ENCODE measurements around the gene GRIN2D.
A peak's percentile ranks its signal among the peaks of the same experiment; 100 is the strongest.

Gene GRIN2D

DNA sequence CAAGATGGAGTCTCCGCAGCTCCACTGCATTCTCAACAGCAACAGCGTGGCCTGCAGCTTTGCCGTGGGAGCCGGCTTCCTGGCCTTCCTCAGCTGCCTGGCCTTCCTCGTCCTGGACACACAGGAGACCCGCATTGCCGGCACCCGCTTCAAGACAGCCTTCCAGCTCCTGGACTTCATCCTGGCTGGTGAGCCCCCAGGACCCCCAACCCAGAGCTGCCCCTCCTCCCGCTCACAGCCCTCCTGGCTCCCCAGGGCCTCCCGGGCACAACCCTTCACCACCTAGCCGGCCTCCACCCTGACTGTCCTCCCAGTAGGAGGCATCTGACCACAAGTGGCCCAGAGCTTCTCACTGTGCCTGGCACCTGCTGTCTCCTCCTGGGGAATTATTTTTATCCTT lies 19.9 kb upstream of the GRIN2D start:
- TF ChIP-seq, protein P1, sequence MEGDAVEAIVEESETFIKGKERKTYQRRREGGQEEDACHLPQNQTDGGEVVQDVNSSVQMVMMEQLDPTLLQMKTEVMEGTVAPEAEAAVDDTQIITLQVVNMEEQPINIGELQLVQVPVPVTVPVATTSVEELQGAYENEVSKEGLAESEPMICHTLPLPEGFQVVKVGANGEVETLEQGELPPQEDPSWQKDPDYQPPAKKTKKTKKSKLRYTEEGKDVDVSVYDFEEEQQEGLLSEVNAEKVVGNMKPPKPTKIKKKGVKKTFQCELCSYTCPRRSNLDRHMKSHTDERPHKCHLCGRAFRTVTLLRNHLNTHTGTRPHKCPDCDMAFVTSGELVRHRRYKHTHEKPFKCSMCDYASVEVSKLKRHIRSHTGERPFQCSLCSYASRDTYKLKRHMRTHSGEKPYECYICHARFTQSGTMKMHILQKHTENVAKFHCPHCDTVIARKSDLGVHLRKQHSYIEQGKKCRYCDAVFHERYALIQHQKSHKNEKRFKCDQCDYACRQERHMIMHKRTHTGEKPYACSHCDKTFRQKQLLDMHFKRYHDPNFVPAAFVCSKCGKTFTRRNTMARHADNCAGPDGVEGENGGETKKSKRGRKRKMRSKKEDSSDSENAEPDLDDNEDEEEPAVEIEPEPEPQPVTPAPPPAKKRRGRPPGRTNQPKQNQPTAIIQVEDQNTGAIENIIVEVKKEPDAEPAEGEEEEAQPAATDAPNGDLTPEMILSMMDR (IDR thresholded peaks at IDR 0.05; ENCODE audit: unreplicated experiment in 3 of 3) = no peak
- Mint-ChIP-seq H3K27me3 (ENCODE audit: low read depth) (peaks cover 3% of the 10 kb centered on the region), H3K4me3 (no peak overlapping the region), H3K36me3 (ENCODE audit: low read depth) (no peaks in the 10 kb centered on the region), H3K4me1 (peaks cover 13% of the 10 kb centered on the region), H3K9me3 (no peaks in the 10 kb centered on the region), H3K27ac (peak overlapping the region; percentile 28 to 82 (median 53))

DNA sequence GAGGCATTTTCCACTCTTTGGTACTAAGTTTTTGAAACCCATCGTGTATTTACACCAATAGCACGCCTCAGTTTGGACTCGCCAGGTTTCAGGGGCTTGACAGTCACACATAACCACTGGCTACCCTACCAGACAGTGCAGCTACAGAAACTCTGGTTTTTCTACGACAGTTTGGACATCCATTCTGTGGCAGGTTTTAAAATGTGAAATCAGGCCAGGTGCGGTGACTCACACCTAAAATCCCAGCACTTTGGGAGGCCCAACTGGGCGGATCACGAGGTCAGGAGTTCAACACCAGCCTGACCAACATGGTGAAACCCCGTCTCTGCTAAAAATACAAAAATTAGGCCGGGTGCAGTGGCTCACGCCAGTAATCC lies 15.3 kb upstream of the GRIN2D start:
- Mint-ChIP-seq H3K9me3 (no peaks in the 10 kb centered on the region), H3K4me3 (no peak overlapping the region), H3K27me3 (ENCODE audit: low read depth) (peaks cover 3% of the 10 kb centered on the region), H3K27ac (no peak overlapping the region), H3K4me1 (no peaks in the 10 kb centered on the region), H3K36me3 (ENCODE audit: low read depth) (peaks cover 18% of the 10 kb centered on the region)
- TF ChIP-seq, protein P1 (IDR thresholded peaks at IDR 0.05; ENCODE audit: unreplicated experiment in 3 of 3) = no peak

DNA sequence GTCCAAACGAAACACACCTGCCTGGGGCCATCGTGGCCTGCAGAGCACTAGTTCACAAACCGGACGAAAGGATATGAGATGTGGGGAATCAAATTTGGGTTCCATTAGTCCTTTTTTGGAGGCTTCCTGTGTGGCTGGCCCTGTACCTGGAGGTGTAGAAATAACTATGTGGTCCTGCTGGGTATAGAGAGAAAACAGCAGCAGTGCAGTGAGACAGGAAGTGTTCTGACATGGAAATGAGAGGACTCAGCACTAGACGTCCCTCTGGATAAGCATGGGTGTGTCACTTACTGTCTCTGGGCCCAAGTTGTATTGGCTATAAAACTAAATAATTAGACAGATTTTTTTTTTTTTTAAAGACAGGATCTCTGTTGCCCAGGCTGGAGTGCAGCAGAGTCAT lies 14.4 kb upstream of the GRIN2D start:
- TF ChIP-seq, protein P1 (IDR thresholded peaks at IDR 0.05; ENCODE audit: unreplicated experiment in 3 of 3) = no peak
- no peaks in the 10 kb centered on the region for H3K9me3 Mint-ChIP-seq
- H3K27me3 Mint-ChIP-seq (ENCODE audit: low read depth) = peaks cover 3% of the 10 kb centered on the region
- no peak overlapping the region for H3K27ac Mint-ChIP-seq
- H3K4me1 Mint-ChIP-seq = no peaks in the 10 kb centered on the region
- peaks cover 24% of the 10 kb centered on the region for H3K36me3 Mint-ChIP-seq (ENCODE audit: low read depth)
- H3K4me3 Mint-ChIP-seq = no peak overlapping the region

DNA sequence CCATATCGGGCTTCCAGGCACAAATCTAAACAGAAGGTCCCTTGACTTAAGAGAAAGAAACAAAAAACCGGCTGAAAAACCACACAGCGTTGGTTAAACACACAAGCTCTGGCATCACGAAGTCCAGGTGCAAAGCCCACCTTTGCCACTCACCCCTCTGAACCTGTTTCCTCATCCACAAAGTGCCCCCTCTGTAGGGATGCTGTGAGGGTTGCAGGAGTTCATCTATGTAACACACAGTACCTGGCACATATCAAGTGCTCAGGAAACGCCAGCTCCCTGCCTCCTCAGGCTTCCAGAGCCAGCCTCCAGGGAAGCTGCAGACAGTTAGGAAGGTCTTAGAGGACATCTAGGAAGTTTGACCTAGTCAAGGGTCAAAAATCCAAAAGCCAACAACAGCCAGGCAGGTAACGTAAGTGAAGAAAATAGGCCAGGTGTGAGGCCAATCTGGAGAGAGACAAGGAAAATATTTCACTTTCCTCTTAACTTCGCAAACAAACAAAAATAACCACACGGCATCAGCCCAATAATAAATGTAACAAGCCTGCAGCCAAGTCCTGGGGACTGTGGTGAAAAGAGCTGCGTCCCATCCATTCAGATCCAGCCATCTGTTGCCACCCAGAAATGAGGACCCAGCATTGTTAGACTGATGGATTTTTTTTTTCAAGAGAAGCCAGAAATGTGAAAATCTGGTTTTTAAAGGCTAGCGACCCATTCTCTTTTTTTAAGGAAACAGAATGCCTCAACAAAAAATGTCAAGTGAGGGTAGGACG lies 12.1 kb upstream of the GRIN2D start:
- peak overlapping the region in 1 of 3 experiments; percentile 28 for H3K4me3 Mint-ChIP-seq
- H3K9me3 Mint-ChIP-seq = no peaks in the 10 kb centered on the region
- H3K27me3 Mint-ChIP-seq (ENCODE audit: low read depth) = no peaks in the 10 kb centered on the region
- TF ChIP-seq, protein P1 (IDR thresholded peaks at IDR 0.05; ENCODE audit: unreplicated experiment in 3 of 3) = no peak
- H3K4me1 Mint-ChIP-seq = no peaks in the 10 kb centered on the region
- peak overlapping the region in 1 of 3 experiments; percentile 67 for H3K27ac Mint-ChIP-seq
- H3K36me3 Mint-ChIP-seq (ENCODE audit: low read depth) = peaks cover 42% of the 10 kb centered on the region

DNA sequence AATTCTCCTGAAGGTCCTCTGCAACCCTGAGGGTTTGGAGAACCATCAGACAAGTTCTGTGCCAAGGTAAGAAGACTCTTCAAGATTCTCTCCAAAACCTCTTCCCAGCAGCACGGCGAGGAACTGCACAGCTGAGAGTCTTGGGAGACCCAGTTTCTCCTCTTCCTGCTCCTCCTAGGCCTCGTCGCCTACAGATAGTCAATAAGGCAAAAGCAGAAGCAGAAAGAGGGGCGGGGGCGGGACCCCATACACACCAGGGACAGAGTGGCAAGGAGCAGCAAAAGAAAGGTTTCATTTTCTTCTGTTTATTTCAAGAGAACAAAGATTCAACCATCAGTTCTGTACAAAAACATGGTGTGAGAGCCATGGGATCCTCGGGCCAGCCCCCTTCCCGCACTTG lies 11.2 kb upstream of the GRIN2D start:
- H3K4me1 Mint-ChIP-seq = no peaks in the 10 kb centered on the region
- H3K36me3 Mint-ChIP-seq (ENCODE audit: low read depth) = peaks cover 48% of the 10 kb centered on the region
- H3K4me3 Mint-ChIP-seq = no peak overlapping the region
- H3K9me3 Mint-ChIP-seq = no peaks in the 10 kb centered on the region
- TF ChIP-seq, protein P1 (IDR thresholded peaks at IDR 0.05; ENCODE audit: unreplicated experiment in 3 of 3) = no peak
- no peak overlapping the region for H3K27ac Mint-ChIP-seq
- H3K27me3 Mint-ChIP-seq (ENCODE audit: low read depth) = no peaks in the 10 kb centered on the region

Data from nephron (organoid).